Stimulated activated CD4-positive, alpha-beta T cell treated with anti-CD3 and anti-CD28 coated beads, Interleukin-4, amount 100 ng/mL, for 1 hour (primary cell): ENCODE measurements around the gene OPCML.

Experiments
- DNase-seq: peaks from one replicate; pipeline ENCODE4 v3.0.0-alpha.2; 2020

Gene OPCML

DNA sequence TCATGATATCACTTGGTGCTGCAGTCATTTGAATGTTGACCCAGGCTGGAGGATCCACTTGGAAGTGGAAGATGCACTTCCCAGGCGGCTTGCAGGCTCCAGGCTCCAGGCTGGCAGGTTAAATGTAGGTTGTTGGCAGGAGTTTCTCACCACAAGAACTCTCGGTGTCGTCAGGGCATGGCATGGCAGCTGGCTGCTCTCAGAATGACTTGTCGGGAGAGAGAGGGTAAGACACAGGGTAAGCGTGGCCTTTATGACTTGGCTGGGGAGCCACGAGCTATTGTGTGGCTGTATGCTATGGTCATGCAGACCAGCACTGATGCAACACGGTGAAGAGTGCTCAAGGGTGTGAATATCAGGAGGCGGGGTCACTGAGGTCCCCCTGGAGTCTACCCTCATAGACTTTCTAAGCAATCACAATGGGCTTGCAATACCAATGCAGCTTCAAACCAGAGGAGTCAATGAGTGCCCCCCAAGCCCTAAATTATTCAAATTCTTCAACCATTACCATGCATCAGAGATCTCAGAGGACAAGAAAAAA, 1027.7 kb downstream of the OPCML start:
- DNase-seq, result no peak

GRCh38 chr11:132501356-132501755, 1030.9 kb downstream of the OPCML start:
- DNase-seq, result no peak

DNA sequence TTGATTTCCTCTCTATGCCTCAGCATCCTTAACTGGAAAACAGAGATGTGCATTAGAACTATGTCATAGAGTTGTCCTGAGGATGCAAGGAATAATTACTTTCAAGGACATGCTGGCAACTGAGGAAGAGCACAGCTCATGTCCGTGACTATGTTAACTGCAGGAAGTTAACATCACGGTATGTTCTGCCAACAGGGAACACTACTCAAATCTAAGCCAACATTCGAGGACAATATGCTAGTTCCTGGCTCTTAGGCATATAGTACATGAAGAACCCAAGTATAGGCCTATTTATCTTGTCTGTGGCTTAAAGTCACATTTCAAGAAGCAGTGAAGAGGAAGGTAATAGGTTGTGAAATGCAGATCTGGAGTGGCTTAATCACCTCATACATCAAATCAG, 1032.6 kb downstream of the OPCML start:
- no peak for DNase-seq

GRCh38 chr11:132496341-132496740, 1036.0 kb downstream of the OPCML start:
- DNase-seq, result no peak

- DNase-seq, result no peak
These were observed 1038.5 kb downstream of the OPCML start for GRCh38 chr11:132493801-132494200.

GRCh38 chr11:132490978-132491377, 1041.3 kb downstream of the OPCML start:
- DNase-seq, result no peak

GRCh38 chr11:132486060-132486459, 1046.2 kb downstream of the OPCML start:
- no peak for DNase-seq

GRCh38 chr11:132475026-132475425, 1057.3 kb downstream of the OPCML start:
- DNase-seq, result no peak

DNA sequence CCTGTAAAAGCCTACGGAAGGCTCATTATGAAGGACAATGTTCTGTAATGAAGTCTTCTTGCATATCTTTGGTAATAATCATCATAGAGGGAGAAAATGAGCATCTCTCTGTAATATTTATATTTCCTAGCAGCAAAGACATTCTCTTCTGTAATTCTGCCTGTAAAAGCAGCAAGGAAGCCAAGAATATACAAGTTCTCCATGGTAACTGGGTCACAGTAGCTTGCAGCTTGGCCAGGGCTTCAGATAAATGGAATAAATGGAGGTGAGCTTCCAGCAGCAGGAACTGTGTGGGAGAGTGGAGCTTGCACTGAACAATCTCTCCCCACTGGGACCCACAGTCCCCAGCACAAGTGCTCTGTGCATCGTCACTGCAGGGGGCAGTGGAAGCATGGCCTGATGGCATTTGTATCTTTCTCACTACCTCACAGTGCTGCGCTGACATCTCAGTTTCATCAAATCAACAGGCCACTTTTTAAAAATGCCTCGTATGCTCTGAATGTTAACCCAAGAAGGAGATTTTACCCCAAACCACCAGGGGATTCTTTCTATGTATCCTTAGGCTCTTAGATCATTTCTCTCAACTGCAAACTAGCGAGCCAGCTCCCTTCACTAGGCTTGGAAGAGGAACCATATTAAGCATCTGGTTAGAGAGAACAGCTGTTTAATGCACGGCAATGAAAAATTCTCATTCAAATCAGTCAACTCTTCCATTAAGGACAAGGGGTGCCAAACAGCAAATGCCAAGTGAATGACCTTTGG, 1059.7 kb downstream of the OPCML start:
- no peak for DNase-seq

DNA sequence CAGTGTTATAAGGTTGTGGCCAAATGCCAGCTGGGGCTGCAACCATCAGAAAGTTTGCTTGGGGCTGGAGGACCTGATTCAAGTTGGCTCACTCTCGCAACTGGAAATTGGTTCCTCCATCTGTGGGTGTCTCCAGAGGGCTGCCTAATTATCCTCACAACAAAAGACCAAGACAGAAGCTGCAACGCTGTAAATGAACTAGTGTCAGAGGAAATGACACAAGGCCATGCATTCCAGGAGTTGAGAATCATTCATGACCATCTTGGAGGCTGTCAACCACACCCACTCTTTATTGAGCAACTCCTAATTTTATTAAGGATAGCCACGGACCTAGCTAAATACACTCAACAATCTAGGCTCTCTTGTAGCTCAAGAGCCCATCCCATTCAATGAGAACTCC, 1060.8 kb downstream of the OPCML start:
- no peak for DNase-seq

DNA sequence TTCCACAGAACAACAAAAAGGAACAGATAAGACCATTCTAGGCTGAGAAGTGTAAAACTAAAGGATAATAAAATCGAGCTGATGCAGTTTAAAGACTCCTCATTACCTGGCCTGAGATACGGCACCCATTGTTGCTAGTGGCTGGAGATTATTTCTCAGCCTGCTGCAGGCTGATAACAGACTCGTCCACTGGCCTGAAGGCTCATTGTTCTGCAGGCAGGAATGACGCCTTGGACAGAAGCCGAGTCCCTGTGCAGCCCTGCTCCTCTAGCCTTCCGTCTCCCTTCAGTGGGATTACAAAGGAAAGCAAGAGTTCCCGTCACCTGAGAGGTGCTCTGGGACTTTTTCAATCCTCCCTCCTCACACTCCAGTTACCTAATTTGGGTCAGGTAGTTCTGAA, 1065.3 kb downstream of the OPCML start:
- DNase-seq, result no peak

- DNase-seq, result no peak
These were observed 1067.4 kb downstream of the OPCML start for GRCh38 chr11:132464939-132465338.

DNA sequence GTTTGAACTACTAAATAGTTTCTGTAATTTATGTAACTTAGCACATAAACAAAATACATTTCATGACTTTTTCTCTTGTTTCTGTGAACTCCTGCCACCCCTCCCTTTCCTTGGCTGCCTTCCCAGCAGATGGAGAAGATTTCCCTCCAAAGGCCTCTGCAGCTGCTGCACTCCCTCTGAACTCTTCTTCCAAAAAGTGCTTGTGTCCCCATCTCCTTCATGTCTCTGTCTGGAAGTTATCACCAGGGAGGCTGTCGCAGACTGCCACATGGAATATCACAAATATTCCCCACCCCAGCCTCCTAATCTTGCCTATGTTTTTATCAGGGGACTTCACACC, 1068.3 kb downstream of the OPCML start:
- DNase-seq, result no peak

- no peak for DNase-seq
These were observed 1068.9 kb downstream of the OPCML start for GRCh38 chr11:132463295-132464002.

- no peak for DNase-seq
These were observed 1072.6 kb downstream of the OPCML start for GRCh38 chr11:132459736-132460135.

DNA sequence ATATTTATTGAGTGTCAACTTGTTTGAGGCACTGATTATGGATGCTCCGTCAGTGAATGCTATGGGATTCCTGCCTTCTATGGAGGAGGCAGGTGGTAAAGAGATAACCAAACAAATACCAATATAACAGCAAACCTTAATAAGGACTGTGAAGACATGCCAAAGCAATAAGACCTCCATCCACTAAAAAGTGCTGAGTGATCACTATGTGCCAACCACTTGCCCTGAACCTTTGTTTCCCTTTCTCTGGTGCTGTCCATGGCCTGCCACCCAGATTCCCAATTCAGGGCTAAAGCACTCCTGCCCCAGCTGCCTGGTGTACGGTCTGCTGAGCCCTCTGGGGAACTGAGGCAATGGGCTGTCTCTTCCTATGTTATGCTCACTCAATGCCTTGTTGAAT, 1074.9 kb downstream of the OPCML start:
- no peak for DNase-seq

DNA sequence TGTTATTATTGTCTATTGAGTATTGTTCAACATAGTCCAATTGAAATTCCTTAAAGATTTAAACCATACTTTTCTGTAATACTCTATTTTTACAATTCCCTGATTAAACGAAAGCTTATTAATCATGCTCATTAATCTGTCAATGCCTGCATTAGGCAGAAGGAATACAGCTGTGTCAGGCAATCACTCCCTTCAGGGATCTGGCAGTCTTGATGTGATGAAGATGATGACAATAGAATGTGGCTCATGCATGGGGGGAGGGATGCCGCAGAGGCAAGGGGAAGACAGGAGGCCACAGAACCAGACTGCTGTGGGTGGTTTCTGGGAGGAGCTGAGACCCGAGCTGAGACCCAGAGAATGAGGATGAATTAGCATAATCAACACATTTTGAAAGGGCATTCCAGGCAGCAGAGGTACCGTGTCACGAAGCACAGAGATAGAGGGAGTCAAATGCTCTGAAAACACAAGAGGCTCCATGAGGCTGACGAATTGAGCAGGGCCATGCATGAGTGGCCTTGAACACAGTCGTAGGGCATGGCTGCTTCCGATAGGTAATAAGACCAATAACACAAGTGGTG, 1075.5 kb downstream of the OPCML start:
- no peak for DNase-seq

DNA sequence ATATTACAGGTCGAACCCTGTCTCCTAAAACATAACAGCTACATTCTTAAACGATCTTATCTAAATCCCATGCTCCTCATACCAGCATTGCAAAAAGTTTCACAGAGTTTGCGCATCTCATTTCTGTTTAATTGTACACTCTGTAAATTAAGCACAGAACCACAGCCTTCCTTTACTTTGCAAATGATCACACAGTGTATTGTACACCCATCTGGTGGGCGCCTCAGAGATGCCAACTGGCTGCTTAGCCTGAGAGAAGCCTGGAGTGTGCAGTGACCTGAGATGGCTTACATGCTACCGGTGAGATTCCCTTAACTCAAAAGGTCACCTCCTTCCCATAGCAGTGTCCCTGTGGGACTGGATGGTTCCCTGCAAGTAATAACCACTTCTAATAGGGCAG, 1077.3 kb downstream of the OPCML start:
- no peak for DNase-seq

DNA sequence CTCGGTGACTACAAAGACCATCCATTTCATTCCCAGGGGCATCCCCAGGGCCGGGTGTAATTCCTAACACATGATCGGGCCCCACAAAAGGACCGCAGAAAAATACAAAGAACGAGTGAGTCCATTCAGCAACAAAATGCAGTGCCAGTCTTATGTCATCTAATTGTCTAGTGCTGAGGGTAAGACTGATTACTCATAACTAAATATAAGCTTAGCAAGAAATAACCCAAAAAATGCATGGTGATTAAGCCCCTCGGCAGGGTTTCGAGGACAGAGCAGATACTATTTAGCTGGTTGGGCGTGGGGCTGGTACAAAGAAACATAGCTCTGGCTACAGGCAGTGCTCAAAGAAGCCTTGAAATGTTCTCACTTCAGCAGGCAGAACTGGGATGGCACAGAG, 1078.9 kb downstream of the OPCML start:
- no peak for DNase-seq

- DNase-seq, result no peak
These were observed 1079.7 kb downstream of the OPCML start for GRCh38 chr11:132452616-132453015.

- DNase-seq, result no peak
These were observed 1080.2 kb downstream of the OPCML start for GRCh38 chr11:132451942-132452601.

DNA sequence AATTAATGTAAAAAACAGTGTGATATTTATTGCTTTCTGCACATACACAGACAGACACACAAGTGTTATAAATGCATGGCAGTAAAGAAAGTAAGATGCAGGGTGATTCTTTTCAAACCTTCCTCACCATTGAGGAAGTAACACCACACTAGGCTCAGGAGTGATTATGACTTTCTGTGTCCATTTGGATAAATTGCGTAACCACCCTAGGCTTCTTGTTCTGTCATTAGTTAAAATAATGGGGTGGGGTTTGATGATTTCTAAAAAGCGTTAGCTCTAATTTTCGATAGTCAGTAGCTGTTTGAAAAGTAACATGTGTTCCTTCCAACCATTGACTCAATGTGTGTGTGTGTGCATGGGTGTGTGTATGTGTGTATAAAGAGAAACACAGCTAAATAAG, 1081.7 kb downstream of the OPCML start:
- DNase-seq, result no peak

GRCh38 chr11:132448334-132448995, 1083.8 kb downstream of the OPCML start:
- DNase-seq, result no peak
